ENCODE measurements around the gene PELI1.

The PELI1 gene

DNA sequence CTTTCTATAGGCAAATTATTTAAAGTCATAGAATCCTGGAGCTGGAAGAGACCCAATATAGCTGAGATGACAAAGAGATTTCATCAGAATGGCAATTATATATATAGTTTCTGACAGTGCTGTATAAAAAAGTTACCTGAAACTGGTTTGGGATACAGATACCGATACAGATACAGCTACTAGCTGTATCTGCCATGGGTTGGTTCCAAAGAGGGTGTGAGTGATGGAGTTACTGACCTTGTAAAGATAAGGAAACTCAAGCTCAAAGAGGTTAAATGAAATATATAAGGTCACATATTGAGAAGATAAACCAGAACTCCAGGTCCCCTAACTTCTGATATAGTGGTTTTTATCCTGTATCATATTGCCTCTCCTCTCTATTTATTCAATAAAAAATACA is 10.9 kb downstream of the PELI1 start:
- Histone ChIP-seq H3K9me3 (ENCODE audit: low read length) (no peaks in the 10 kb centered on the region), H3K79me2 (ENCODE audit: insufficient read depth, low read length) (peaks cover 100% of the 10 kb centered on the region), H3K4me2 (ENCODE audit: low read length) (no peak overlapping the region; the same call in 1 of the 2 replicates), H3K9me2 (ENCODE audit: low read depth, low read length) (no peaks in the 10 kb centered on the region), H3F3A (ENCODE audit: insufficient read depth, low read length) (no peaks in the 10 kb centered on the region; the same call in 1 of the 2 replicates), H3K9ac (ENCODE audit: low read length) (no peak overlapping the region), H3K4me3 (ENCODE audit: low read depth, low read length, poor library complexity, severe bottlenecking) (no peak overlapping the region), H3K36me3 (ENCODE audit: insufficient read depth, low read length) (peaks cover 71% of the 10 kb centered on the region), H3K27me3 (ENCODE audit: insufficient read depth, low read length) (no peaks in the 10 kb centered on the region), H3K27ac (ENCODE audit: low read depth, low read length, poor library complexity, severe bottlenecking) (no peak overlapping the region), H4K20me1 (ENCODE audit: insufficient read depth, low read length) (no peaks in the 10 kb centered on the region), H3K4me1 (ENCODE audit: insufficient read depth, low read length, severe bottlenecking) (peaks cover 81% of the 10 kb centered on the region), H2AFZ (ENCODE audit: low read length) (no peak overlapping the region)
- TF ChIP-seq EZH2 (IDR thresholded peaks at IDR 0.05; ENCODE audit: borderline replicate concordance, low read length) (no peak), CTCF (IDR thresholded peaks at IDR 0.05; ENCODE audit: low read length) (no peak)

DNA sequence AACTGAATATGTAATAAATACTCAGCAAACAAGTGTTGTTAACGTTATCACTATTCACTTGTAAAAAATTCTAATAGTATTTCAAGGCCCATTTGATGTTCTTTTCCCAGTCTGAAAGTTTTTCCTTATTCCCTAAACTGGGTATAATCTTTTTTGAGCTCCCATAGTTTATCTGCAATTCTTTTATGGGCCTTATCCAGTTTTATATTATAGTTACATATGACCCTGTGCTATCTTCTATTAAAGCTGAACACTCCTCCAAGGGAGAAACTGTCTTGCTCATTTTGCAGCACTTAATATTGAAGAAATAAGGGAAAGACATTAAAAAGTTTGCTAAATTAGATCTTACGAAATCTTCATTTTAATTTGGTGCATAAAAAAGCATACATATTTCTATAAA is 13.9 kb downstream of the PELI1 start:
- H3K9me3 ChIP-seq (ENCODE audit: low read length), result no peaks in the 10 kb centered on the region
- H3K4me2 ChIP-seq (ENCODE audit: low read length), result peak overlapping the region; percentile 16; the same call in 1 of the 2 replicates
- H3K4me3 ChIP-seq (ENCODE audit: low read depth, low read length, poor library complexity, severe bottlenecking), result no peak overlapping the region
- no peaks in the 10 kb centered on the region; the same call in 1 of the 2 replicates for H3F3A ChIP-seq (ENCODE audit: insufficient read depth, low read length)
- H2AFZ ChIP-seq (ENCODE audit: low read length), result no peak overlapping the region
- no peak overlapping the region for H3K9ac ChIP-seq (ENCODE audit: low read length)
- no peak overlapping the region for H3K27ac ChIP-seq (ENCODE audit: low read depth, low read length, poor library complexity, severe bottlenecking)
- TF ChIP-seq CTCF (IDR thresholded peaks at IDR 0.05; ENCODE audit: low read length) (no peak), EZH2 (IDR thresholded peaks at IDR 0.05; ENCODE audit: borderline replicate concordance, low read length) (no peak)
- peaks cover 71% of the 10 kb centered on the region for H3K4me1 ChIP-seq (ENCODE audit: insufficient read depth, low read length, severe bottlenecking)
- H3K36me3 ChIP-seq (ENCODE audit: insufficient read depth, low read length), result peaks cover 57% of the 10 kb centered on the region
- H3K27me3 ChIP-seq (ENCODE audit: insufficient read depth, low read length), result no peaks in the 10 kb centered on the region
- H3K9me2 ChIP-seq (ENCODE audit: low read depth, low read length), result no peaks in the 10 kb centered on the region
- H4K20me1 ChIP-seq (ENCODE audit: insufficient read depth, low read length), result no peaks in the 10 kb centered on the region
- H3K79me2 ChIP-seq (ENCODE audit: insufficient read depth, low read length), result peaks cover 100% of the 10 kb centered on the region

DNA sequence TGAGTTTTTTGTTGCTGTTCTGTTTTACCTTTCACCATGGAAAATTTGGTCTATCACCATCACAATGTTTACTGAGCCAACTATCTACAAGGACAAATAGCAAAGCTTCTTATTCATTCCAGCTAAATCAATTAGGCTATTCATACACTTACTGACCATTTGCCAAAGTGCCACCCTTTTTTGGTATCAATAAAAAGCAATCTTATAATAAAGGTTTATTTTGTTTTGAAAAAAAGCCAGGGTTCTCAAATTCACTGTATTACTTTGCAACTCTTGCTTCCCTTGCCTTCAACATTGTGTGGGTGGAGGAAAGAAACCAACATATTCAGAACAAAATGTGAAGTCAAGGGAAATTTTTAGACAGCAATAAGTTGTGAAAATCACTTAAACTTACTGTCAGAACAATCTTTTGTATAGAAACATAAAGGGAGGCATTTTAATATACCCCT is 15.3 kb downstream of the PELI1 start:
- H3K9me3 ChIP-seq (ENCODE audit: low read length), result no peaks in the 10 kb centered on the region
- H4K20me1 ChIP-seq (ENCODE audit: insufficient read depth, low read length), result no peaks in the 10 kb centered on the region
- no peaks in the 10 kb centered on the region for H3K27me3 ChIP-seq (ENCODE audit: insufficient read depth, low read length)
- H3K79me2 ChIP-seq (ENCODE audit: insufficient read depth, low read length), result peaks cover 99% of the 10 kb centered on the region
- no peak overlapping the region; the same call in 1 of the 2 replicates for H3K4me2 ChIP-seq (ENCODE audit: low read length)
- peaks cover 50% of the 10 kb centered on the region for H3K36me3 ChIP-seq (ENCODE audit: insufficient read depth, low read length)
- H3F3A ChIP-seq (ENCODE audit: insufficient read depth, low read length), result no peaks in the 10 kb centered on the region; the same call in 1 of the 2 replicates
- TF ChIP-seq CTCF (IDR thresholded peaks at IDR 0.05; ENCODE audit: low read length) (no peak), EZH2 (IDR thresholded peaks at IDR 0.05; ENCODE audit: borderline replicate concordance, low read length) (no peak)
- H3K4me3 ChIP-seq (ENCODE audit: low read depth, low read length, poor library complexity, severe bottlenecking), result no peak overlapping the region
- peaks cover 72% of the 10 kb centered on the region for H3K4me1 ChIP-seq (ENCODE audit: insufficient read depth, low read length, severe bottlenecking)
- no peak overlapping the region for H2AFZ ChIP-seq (ENCODE audit: low read length)
- H3K27ac ChIP-seq (ENCODE audit: low read depth, low read length, poor library complexity, severe bottlenecking), result no peak overlapping the region
- no peak overlapping the region for H3K9ac ChIP-seq (ENCODE audit: low read length)
- H3K9me2 ChIP-seq (ENCODE audit: low read depth, low read length), result no peaks in the 10 kb centered on the region
